GM06990 (cell line): Measurements from ENCODE around the gene HDC.

ENCODE experiments used
- DNase-seq: peaks from one replicate; pipeline ENCODE4 v3.0.0-alpha.2; 2011; ENCODE audit not compliant: insufficient read length; ENCODE audit errors: extremely low read depth
- H3K27me3 ChIP-seq: replicated peaks from 2 replicates; pipeline ENCODE4 v1.6.0; 2011; ENCODE audit warnings: low read length; ENCODE audit not compliant: control insufficient read depth, insufficient read depth
- H3K36me3 ChIP-seq: 2 replicates; pipeline ENCODE4 v1.5.1; 2011; ENCODE audit warnings: low read length; ENCODE audit not compliant: control insufficient read depth, insufficient read depth
- H3K4me3 ChIP-seq: replicated peaks from 2 replicates; pipeline ENCODE4 v1.5.1; 2011; ENCODE audit warnings: low read depth, mild to moderate bottlenecking, control low read depth, low read length
- TF ChIP-seq, protein P1 (sequence below): IDR thresholded peaks from 2 replicates; pipeline ENCODE4 v1.5.1; 2011; ENCODE audit warnings: low read length, control low read depth, mild to moderate bottlenecking, inconsistent platforms; ENCODE audit not compliant: insufficient read depth, poor library complexity, severe bottlenecking

Gene HDC

DNA sequence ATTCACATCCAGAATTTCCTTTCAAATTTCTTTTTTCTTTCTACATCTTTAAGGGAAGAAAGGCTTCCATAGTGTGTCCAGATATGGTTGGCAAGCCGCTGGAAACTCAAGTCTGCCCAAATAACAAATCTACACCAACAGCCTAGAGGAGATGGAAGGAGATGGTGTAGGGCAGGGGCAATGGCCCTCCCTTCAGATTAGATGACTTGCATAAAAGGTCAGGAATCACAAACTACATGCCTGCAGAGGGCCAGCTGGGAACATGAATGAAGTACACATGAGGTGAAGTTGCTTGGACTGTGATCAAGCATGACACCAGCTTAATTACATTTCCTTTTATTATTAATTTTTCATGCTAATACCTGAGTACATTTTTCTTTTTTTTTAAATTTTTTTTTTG, 73.4 kb downstream of the HDC start:
- Histone ChIP-seq H3K36me3 (no peaks in the 10 kb centered on the region), H3K27me3 (no peaks in the 10 kb centered on the region), H3K4me3 (no peak overlapping the region)
- TF ChIP-seq, protein P1, sequence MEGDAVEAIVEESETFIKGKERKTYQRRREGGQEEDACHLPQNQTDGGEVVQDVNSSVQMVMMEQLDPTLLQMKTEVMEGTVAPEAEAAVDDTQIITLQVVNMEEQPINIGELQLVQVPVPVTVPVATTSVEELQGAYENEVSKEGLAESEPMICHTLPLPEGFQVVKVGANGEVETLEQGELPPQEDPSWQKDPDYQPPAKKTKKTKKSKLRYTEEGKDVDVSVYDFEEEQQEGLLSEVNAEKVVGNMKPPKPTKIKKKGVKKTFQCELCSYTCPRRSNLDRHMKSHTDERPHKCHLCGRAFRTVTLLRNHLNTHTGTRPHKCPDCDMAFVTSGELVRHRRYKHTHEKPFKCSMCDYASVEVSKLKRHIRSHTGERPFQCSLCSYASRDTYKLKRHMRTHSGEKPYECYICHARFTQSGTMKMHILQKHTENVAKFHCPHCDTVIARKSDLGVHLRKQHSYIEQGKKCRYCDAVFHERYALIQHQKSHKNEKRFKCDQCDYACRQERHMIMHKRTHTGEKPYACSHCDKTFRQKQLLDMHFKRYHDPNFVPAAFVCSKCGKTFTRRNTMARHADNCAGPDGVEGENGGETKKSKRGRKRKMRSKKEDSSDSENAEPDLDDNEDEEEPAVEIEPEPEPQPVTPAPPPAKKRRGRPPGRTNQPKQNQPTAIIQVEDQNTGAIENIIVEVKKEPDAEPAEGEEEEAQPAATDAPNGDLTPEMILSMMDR, result no peak
- DNase-seq, result no peak
